Germinal center (tissue), 1 donor: ENCODE measurements around the gene FAAP20.

ENCODE experiments used
- DNase-seq: peaks from one replicate; pipeline ENCODE4 v3.0.0; 2012; ENCODE audit warnings: mixed read lengths, low spot score

The FAAP20 gene

DNA sequence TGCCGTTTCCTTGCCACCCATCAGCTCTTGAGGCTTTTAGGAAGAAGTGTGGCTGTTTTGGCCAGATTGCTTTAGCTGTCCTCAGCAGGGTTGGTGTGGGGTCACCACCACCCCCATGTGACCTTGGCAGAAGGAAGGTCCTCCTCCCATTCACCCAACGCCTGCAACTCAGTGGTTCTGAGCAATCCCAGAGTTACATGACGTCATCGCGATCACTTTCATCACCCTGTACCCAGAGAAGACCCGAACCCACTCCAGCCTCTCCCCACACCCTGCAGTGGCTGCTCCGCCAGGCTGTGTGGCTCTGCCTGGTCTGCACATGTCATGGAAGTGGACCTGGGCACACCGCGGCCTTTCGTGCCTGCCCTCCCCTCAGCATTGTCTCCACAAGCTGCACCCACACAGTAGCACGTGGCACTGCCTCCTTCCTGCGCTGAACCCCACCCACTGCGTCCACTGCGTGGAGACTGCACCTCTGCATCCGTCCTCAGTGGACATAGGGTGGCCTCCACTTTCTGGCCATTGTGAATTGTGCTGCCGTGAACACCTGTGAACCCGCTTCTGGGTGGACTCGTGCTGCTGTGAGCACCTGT lies 16.5 kb downstream of the FAAP20 start:
- no peak for DNase-seq

DNA sequence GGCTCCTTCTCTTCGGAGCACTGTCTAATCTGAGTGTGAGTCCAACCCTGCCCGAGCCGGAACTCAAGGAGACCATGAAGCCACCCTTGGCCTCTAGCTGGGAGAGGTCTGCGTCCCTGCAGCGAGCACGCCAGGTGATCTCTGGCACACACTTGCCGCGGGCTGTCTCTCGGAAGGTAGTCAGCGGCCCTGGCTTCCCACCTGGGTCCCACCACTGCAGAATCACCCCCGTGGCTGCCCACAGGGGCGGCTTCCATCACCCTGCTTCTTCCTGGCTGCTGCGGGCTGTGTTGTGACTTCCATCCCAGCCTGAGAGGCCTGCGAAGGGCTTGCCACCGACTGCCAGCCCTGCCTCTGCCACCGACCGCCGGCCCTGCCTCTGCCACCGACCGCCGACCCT lies 17.0 kb downstream of the FAAP20 start:
- DNase-seq: no peak

DNA sequence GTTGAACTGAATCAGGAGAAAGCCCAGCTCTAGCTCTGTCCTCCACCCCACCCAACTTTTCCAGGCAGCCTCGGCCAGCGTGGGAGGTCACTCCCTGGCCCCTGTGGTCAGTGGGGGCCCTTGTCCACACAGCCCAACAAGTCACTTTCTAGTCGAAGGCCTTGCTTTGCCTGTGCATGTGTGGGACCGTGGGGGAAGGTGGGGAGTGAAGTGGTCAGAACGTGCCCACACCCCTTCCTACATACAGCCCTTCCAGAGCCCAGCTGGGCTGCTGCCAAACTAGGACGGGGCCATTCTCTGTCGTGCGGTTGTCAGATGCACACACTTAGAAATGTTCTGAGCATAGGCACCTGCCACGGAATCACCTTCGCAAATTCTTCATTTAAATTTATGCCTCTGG lies 18.0 kb downstream of the FAAP20 start:
- no peak for DNase-seq

DNA sequence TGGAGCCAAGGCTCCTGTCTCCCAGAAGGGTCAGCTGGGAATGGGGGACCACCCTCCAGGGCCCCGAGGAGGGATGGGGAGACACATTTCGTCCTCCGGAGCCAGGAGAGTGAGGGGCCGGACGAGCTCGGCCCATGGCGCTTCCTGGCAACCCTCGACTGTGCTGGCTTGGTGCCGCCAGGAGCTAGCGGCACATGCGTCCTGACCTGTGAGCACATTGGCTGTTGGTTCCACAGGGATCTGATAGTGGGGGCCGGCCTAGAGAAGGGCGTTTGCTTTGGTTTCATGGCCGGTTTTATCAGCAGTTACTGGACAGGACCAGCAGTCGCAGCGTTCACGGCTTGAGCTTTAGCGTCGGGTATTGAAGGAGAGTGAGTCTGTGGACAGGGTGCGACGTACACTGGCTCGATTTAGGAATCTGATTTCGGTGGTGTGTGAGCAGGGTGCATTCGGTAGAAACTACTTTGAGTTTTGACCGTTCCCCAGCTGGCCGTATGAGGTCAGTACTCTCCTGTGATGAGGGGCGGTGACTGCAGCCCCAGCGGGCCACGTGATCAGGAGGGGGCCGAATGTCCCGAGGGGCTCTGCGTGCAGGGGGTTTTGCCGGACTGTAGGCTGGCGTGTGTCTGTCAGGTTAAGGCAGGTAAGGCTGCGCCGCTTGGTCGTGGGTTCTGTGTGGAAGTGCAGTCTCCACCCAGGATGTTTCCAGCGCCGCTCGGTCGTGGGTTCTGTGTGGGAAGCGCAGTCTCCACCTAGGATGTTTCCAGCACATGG lies 18.7 kb downstream of the FAAP20 start:
- DNase-seq: no peak

DNA sequence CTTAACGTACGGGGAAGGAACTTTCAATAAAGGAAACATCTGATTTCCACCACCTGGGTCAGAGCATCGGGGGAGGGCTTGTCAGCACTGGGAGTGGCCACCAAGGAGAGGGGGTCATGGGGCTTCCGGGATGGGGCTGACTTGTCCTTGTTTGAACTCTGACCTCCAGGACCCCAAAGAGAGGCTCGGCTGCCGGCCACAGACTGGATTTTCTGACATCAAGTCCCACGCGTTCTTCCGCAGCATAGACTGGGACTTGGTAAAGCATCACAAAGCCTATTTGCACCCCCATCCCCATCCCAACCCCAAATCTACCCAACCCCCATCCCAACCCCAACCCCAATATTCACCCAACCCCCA lies 19.5 kb downstream of the FAAP20 start:
- no peak for DNase-seq

DNA sequence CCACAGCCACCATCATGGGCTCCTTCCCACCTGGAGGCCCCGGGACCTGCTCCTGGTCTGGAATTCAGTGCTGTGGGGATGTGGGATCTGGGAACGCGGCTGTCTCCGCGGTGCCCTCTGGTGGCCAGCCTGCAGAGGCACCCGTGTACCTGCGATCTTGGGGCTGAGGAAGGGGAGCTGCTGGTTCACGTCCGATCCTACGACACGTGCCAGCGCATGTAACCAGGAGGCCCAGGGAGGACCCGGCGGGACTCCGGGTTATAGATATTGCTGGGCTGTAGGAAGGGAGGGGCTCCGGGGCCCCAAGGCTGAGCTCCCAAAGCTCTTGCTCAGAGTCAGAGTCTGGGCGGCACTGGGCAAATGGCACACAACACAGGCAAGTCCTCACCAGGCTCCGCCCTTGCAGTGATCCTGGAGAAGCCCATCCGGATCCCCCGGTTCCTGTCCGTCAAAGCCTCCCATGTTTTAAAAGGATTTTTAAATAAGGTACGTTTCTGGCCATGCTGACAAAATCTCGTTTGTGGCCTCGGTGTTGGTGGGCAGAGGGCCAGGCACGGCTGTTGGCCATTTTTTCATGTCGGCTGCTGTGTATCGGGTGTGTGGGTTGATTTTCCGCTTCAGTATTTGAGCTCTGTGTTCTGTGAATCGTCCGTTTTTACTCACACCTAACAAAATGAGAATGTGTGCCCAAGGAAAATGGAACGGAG lies 20.1 kb downstream of the FAAP20 start:
- peak; percentile 67 for DNase-seq

DNA sequence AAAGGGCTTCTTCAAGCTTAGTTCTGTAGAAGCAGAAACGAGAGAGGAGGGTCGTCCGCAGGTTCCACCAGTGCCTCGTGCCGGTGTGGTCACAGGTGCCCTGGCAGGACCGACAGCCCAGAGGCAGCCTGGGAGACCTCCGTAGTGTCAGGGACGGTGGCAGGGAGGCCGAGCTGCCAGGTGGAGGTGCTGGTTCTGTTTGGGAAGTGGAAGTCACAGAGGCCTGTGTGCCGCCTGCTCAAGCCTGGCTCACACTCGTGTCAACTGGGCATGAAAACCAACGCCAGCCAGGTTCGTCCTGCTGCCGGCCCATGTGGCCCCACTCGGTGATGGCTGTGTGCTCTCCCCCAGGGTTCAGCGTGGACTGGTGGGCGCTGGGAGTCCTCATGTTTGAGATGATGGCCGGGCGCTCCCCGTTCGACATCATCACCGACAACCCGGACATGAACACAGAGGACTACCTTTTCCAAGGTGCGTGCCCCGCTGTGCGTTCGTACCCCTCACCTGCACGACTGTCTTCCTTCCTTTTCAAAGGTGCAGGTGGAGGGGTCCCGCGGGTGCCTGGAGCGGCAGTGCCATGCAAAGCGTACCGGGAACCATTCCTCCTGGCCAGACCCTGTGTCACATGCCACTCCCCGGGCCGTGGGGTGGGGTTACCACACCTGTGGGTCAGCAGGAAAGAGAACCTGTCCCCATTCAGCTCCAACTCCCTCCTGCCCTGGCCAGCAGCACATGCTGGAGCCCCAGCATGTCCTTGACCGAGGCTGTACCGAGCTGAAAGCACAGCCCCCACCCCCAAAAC lies 20.8 kb downstream of the FAAP20 start:
- no peak for DNase-seq

DNA sequence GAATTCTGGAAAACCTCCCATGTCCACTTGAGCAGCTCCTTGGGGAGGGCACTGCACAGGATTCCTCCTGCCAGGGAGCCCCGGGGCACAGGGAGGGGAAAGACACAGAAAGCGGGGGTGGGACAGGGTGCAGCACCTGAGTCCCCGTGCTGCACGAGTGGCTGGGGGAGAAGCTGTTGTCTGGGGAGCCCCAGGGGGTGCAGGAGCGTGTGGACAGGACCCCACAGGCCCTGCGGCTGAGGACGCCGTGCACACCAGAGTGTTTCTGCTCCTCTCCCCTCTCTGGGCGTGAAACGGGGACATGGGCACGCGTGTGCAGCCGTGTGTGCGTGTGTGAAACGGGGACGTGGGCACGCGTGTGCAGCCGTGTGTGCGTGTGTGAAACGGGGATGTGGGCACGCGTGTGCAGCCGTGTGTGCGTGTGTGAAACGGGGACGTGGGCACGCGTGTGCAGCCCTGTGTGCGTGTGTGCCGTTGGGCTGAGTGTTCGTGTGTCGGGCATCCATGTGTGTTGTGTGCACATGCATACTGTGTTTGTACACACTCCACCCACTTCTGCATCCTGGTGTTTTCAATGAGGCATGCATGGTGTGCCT lies 21.9 kb downstream of the FAAP20 start:
- no peak for DNase-seq

DNA sequence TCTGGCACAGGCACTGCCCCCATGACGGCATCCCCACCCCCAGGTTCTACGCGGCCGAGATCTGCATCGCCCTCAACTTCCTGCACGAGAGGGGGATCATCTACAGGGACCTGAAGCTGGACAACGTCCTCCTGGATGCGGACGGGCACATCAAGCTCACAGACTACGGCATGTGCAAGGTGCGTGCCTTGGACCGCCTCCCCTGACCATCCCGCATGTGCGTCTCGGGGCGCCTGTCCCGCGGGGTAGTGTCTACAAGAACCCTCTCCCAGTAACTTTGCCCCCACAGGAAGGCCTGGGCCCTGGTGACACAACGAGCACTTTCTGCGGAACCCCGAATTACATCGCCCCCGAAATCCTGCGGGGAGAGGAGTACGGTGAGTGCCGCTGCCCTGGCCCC lies 22.6 kb downstream of the FAAP20 start:
- DNase-seq: no peak

DNA sequence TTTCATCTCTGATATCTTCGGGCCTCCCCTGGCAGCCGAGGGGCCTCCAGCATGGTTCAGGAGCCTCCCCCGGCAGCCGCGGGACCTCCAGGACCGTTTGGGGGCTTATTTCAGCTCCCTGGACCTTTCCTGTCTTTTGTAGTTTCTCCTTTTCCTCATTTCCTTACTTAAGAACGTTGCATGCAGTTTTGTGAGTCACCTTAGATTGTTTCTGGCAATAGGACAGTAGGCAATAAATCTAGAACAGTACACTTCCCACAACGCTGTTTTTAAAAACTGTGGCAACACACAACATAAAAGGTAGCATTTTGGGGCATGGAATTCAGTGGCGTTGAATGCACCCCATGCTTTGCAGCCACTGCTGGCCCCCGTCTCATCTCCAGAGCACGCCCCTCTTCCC lies 24.4 kb downstream of the FAAP20 start:
- no peak for DNase-seq

DNA sequence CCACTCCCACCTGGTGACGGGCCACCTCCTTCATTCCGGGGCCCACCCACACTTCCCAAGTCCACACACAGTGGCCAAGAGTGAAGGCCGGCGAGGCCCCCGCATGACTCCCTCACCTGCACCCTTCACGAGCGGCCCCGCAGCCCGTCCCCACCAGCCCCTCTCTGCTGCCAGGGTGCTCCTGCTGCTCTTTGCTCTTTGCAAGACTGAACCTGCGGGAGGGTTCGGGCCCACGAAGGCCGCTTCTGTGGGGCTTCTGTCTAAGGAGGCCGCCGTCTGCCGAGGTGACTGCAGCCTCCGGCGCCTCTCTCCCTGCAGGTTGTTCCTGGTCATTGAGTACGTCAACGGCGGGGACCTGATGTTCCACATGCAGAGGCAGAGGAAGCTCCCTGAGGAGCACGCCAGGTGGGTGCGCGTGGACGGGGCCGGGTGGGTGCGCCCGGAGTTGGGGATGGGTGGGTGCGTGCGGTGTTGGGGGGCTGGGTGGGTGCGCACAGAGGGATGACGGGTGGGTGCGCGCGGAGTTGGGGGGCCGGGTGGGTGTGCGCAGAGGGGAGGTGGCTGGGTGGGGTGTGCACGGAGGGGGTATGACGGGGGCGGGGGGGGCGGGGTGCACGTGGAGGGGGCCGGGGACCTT lies 25.3 kb downstream of the FAAP20 start:
- DNase-seq: no peak

DNA sequence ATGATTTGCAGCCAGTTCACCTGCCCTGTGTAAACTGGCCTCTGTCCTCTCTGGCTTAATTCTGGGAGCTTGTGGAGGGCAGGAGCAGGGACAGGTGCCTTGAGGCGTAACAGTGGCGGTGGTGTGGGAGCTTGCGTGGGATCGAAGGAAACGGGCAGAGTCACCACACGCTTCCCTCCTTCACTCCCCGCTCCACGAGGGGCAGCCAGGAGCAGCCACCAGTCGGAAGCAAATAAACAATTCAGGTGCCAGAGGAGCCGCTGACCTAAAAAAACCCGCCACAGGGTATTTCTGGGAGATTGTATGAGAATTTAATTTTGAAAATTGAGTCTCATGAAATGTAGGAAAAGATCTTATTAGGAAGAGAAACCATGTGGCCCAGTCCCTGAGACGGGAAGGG lies 26.0 kb downstream of the FAAP20 start:
- DNase-seq: no peak

DNA sequence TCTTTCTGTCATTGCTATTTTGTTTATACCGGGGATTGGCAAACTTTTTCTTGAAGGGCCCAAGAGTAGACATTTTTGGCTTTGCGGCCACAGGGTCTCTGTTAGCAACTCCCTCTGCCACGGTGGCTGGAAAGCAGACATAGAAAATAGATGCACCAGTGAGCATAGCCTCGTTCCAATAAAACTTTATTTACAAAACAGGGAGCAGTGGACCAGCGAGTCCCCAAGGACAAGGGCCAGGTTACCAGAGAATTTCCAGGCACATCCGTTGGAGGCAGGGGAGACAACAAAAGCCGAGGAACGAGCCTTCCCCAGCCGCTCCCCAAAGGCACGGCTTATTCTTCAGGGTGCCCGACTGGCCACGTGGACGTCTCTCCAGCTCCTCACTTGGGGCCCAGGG lies 26.5 kb downstream of the FAAP20 start:
- DNase-seq: no peak

DNA sequence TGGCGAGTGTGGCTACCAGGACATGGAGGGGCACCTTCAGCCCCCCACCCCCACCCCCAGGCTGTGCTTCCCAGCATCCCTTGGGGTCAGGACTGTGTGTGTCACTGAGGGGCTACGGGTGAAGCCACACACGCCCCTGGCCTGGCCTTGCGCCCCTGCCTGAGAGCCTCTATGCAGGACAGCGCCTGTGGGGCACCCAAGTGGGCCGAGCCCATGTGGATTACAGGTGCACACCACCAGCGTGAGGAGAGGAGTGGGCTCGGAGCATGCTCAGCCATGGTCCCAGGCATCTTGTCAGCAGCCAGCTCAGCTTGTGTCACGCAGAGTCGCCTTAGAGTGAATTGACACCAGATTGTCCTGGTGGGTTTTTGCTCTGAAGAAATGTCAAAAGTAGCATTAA lies 27.9 kb downstream of the FAAP20 start:
- DNase-seq: no peak

DNA sequence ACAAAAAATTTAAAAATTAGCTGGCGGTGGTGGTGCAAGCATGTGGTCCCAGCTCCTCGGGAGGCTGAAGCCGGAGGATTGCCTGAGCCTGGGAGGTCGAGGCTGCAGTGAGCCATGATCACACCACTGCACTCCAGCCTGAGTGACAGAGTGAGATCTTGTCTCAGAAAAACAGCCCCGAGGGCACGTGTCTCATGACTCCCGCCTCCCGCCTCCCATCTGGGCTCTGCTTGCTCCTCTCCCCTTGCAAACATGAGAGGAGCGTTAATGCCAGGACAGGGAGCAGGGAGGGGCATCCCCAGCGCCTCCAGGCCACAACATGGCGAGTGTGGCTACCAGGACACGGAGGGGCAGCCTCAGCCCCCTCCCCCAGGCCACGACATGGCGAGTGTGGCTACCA lies 28.3 kb downstream of the FAAP20 start:
- DNase-seq: no peak

DNA sequence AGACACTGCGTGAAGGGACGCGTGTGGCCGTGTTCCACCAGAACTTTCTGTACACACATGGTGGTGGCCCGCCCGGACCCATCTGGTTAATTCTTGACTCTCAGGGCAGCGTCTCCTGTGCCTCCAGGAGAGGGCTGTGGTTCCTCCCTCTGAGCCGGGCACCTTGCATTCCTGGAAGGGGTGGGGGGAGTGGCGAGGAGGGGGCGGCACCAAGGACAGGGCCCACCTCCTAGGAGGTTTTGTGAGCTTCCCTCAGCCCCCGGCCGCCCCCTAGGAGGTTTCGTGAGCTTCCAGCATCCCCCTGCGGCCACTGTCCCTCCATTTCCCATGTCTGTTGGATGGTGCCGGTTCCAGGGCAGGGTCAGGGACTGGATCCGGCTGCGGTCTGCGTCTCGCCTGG lies 28.9 kb downstream of the FAAP20 start:
- no peak for DNase-seq

DNA sequence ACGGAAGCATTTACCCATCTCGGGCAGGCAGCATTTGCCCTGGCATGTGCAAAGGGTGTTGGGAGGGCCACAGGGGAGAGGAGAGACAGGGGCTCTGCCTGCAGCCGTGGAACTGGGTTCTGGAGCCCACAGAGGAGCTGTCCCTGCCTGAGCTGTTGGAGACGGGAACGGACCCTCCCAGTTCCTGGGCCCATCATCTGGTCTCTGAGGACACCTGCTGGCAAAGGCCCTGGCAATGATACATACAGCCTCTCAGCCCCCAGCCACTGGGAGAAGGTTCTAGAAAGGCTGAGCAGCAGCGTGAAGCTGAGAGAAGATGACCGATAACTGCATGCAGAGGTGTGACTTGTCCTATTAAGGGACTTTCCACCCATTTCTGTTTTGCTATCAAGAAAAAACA lies 31.4 kb downstream of the FAAP20 start:
- DNase-seq: no peak

DNA sequence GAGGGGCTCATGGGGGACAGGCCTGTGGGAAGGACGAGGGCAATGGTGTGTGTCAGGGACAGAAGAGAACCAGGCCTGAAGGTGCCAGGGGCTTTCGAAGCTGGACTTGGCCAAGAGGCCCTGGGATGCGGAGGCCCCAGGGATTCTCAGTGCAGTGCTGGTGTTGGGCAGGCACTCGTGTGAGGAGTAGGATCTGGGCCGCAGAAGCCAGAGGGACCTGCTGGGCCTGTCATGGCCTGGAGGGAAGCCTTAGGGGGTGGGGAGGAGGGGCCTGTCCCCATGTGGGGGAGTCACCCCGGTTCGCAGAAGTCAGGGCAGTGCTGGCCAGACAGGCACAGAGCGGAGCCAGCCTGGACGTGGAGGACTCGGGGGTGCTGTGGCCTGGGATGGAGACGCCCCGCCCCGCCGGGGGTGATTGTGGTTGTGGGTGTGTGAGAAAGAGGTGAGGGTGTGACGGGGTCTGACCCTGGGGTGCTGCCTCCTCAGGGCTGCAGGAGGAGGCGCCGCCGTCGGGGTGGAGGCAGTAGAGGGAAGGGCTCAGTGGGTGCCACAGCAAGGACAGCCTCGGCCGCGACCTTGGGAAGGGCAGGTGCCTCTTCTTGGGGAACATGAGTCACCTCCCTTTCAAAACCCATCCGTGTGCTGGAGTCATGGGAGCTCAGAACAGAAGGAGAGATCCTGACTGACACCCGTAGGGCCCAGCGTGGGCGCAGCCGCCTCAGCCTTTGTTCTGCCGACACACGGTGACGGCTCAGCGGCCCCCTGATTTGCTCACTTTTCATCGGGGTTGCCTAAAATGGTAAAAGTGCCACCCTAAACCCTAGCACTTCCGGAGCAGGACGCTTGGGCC lies 33.9 kb downstream of the FAAP20 start:
- DNase-seq: no peak

DNA sequence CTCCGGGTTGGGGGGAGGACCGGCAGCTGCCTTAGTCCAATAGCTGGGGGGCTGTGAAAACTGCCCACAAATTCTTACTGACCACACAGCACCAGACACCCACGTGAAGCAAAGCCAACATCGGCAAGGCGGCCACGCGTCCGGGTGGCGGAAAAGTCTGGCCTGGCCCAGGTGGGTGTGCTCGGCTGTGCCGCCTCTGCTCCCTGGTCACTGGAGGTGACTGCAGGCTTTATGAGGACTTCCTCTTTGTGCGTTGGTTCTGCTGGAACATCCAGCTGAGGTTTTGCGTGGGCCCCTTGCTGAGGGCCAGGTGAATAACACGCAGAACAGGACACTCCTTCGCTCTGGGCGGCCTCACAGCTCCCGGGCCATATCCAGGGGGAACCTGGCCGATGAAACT lies 35.4 kb downstream of the FAAP20 start:
- no peak for DNase-seq

DNA sequence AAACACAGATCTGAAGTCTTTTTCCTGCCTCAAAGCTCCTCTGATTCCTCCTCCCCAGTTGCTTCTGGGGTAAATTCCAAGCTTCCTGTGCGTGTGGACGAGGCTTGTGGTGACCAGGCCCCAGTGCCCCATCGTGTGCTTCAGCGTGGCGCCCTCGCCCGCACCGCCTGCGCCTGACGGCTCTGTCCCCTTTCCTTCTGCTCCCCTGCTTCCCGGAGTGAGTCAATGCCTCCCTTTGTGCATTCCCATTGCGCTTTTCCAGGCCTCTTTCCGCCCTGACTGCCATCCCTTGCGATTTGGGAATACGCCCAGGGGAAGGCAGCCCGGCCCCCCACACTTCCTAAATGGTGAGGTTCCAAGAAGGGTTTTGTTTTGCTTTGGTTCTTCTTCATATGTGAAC lies 36.3 kb downstream of the FAAP20 start:
- no peak for DNase-seq

DNA sequence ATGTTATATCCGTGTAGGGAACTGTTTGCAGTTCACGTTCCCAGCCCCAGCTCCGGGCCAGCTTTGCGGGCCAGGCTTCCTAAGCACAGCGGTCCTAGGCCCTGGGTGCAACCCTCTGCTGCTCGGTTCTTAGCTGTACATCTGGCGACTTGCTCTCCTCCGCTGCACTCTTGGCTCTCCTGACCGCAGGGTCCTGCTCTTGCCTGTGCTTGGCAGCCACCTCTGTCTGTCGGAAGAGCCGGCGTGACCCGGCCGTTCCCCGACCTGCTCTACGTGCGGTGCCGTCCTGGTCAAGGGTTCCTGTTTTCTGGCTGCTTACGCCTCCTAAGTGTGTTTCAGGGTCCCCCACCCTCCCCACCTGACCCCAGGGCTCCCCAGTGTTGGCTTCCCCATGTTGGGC lies 36.7 kb downstream of the FAAP20 start:
- no peak for DNase-seq
